GM19395 (cell line): ENCODE results near the gene SPOCK3.
A peak's percentile ranks its signal among the peaks of the same experiment; 100 is the strongest.
"Not testable (repeated sequence)": the region's sequence is repeated elsewhere in the genome, so short reads cannot be mapped to it uniquely, and the experiment has no call there.

ENCODE experiments used
- ATAC-seq: cut with Tn5 transposase; IDR thresholded peaks from one replicate; pipeline ENCODE4 v1.9.1; 2021; ENCODE audit warnings: mild to moderate bottlenecking, moderate library complexity; ENCODE audit not compliant: unreplicated experiment

SPOCK3 gene

GRCh38 chr4:167234316-167234881 lies at the start of gene SPOCK3:
Gene SPOCK3, minus strand, starts transcription at chr4:167234494.
- ATAC-seq, result peak; percentile 29

GRCh38 chr4:167282171-167282864 lies 48.0 kb upstream of the SPOCK3 start:
- ATAC-seq, result no peak

- ATAC-seq, result not testable (repeated sequence)
Measured at GRCh38 chr4:167281545-167281944, 47.3 kb upstream of the SPOCK3 start.

GRCh38 chr4:167274351-167274750 lies 40.1 kb upstream of the SPOCK3 start:
- ATAC-seq, result no peak

- no peak for ATAC-seq
Measured at GRCh38 chr4:167265231-167265630, 30.9 kb upstream of the SPOCK3 start.

- no peak for ATAC-seq
Measured at GRCh38 chr4:167248271-167248670, 14.0 kb upstream of the SPOCK3 start.

GRCh38 chr4:167239627-167240026 lies 5.3 kb upstream of the SPOCK3 start:
- no peak for ATAC-seq

- ATAC-seq, result no peak
Measured at GRCh38 chr4:167238226-167238625, 3.9 kb upstream of the SPOCK3 start.

GRCh38 chr4:167233685-167234315 lies 494 bp downstream of the SPOCK3 start:
- peak; percentile 66 for ATAC-seq

- no peak for ATAC-seq
Measured at GRCh38 chr4:167232805-167233684, 1.2 kb downstream of the SPOCK3 start.

- ATAC-seq, result no peak
Measured at GRCh38 chr4:167230744-167231143, 3.5 kb downstream of the SPOCK3 start.

GRCh38 chr4:167222099-167222498 lies 12.2 kb downstream of the SPOCK3 start:
- peak; percentile 94 for ATAC-seq

- ATAC-seq, result no peak
Measured at GRCh38 chr4:167221084-167221483, 13.2 kb downstream of the SPOCK3 start.

- ATAC-seq, result no peak
Measured at GRCh38 chr4:167218022-167218608, 16.2 kb downstream of the SPOCK3 start.

GRCh38 chr4:167216783-167217182 lies 17.5 kb downstream of the SPOCK3 start:
- ATAC-seq, result no peak

- no peak for ATAC-seq
Measured at GRCh38 chr4:167210166-167210565, 24.1 kb downstream of the SPOCK3 start.

GRCh38 chr4:167196344-167197012 lies 37.8 kb downstream of the SPOCK3 start:
- ATAC-seq, result no peak

- no peak for ATAC-seq
Measured at GRCh38 chr4:167190379-167190778, 43.9 kb downstream of the SPOCK3 start.

- no peak for ATAC-seq
Measured at GRCh38 chr4:167185465-167185864, 48.8 kb downstream of the SPOCK3 start.

- ATAC-seq, result no peak
Measured at GRCh38 chr4:167183036-167183435, 51.3 kb downstream of the SPOCK3 start.
